Lower lobe of right lung (tissue), 2 donors: ENCODE results near the gene ICOSLG. TPM values are rescaled to one million over a fixed set of nuclear protein-coding genes. Genes with fewer than 3 reads are reported as not detected.
"Not testable (repeated sequence)": the region's sequence is repeated elsewhere in the genome, so short reads cannot be mapped to it uniquely, and the experiment has no call there.

Experiments used
- ATAC-seq, 2 donors: fragments of 200-7000 bp; cut with Tn5 transposase; one replicate each; pipeline ENCODE4 v1.9.1; 2020 to 2022; ENCODE audit warnings: mild to moderate bottlenecking in 2 of 2, moderate library complexity in 2 of 2
- DNase-seq: peaks from one replicate; pipeline ENCODE4 v3.0.0-alpha.2; 2020
- H3K27ac ChIP-seq: fragments of 200-600 bp; one replicate; pipeline ENCODE4 v1.8.0; 2022
- H3K27me3 ChIP-seq: fragments of 200-600 bp; one replicate; pipeline ENCODE4 v1.8.0; 2022; ENCODE audit warnings: low read depth
- H3K36me3 ChIP-seq: fragments of 200-600 bp; one replicate; pipeline ENCODE4 v1.8.0; 2022; ENCODE audit warnings: mild to moderate bottlenecking
- H3K4me1 ChIP-seq: fragments of 200-600 bp; one replicate; pipeline ENCODE4 v1.8.0; 2022
- H3K4me3 ChIP-seq: fragments of 200-600 bp; one replicate; pipeline ENCODE4 v1.8.0; 2022; ENCODE audit warnings: mild to moderate bottlenecking
- H3K9me3 ChIP-seq: fragments of 200-600 bp; one replicate; pipeline ENCODE4 v1.8.0; 2022
- CTCF ChIP-seq: fragments of 200-600 bp; IDR thresholded peaks from one replicate; pipeline ENCODE4 v1.8.0; 2022; ENCODE audit warnings: antibody characterized with exemption, mild to moderate bottlenecking
- intact Hi-C: fragments of 100-400 bp; cut with DNase I; formaldehyde crosslinking; loops from one replicate; pipeline ENCODE4 v1.11.0; 2022
- total RNA-seq: library from RNA; stranded (reverse); fragmentation: NEBNext Ultra II Directional; extraction: Animal tissue kit (Norgen Biotek cat#: 25700); gene quantifications from one replicate; pipeline ENCODE4 v1.2.1, GENCODE V29; 2021
- donor health status: DM: no; HTN: yes; CAD: no; lungs with severe emphysema.

The ICOSLG gene
- total RNA-seq, 1 donor from 2014 or later: 11.6 TPM

- no peaks in the 10 kb centered on the region for H3K36me3 ChIP-seq
- H3K27ac ChIP-seq: no peak overlapping the region
- DNase-seq (no peak), ATAC-seq (no peak)
- no peaks in the 10 kb centered on the region for H3K9me3 ChIP-seq
- intact Hi-C loops: no loop called here
- no peak for TF ChIP-seq CTCF
- no peaks in the 10 kb centered on the region for H3K27me3 ChIP-seq
- no peaks in the 10 kb centered on the region for H3K4me1 ChIP-seq
- H3K4me3 ChIP-seq: no peak overlapping the region
These were observed 41.3 kb downstream of the ICOSLG start for GRCh38 chr21:44199448-44199847.

DNA sequence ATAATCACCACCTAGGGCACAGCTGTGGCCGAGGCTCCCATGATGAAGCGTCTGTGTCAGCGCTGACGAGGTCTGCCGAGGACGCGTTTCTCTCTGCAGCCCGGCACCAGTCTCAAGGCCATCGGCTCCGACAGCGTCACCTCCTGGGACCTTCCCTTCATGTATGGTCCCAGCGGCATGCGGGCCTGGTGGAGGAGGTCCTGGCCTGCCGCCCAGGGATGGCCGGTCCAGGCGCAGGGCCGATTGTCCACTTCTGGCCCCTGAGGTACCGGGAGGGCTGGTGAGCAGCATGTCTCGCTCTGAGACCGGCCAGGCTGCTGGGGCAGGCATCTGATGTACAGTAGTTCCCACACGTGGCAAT lies 43.6 kb downstream of the ICOSLG start:
- H3K4me3 ChIP-seq, H3K27ac ChIP-seq, DNase-seq, ATAC-seq, H3K4me1 ChIP-seq, intact Hi-C loops, H3K9me3 ChIP-seq, H3K36me3 ChIP-seq, H3K27me3 ChIP-seq: not testable (repeated sequence)

DNA sequence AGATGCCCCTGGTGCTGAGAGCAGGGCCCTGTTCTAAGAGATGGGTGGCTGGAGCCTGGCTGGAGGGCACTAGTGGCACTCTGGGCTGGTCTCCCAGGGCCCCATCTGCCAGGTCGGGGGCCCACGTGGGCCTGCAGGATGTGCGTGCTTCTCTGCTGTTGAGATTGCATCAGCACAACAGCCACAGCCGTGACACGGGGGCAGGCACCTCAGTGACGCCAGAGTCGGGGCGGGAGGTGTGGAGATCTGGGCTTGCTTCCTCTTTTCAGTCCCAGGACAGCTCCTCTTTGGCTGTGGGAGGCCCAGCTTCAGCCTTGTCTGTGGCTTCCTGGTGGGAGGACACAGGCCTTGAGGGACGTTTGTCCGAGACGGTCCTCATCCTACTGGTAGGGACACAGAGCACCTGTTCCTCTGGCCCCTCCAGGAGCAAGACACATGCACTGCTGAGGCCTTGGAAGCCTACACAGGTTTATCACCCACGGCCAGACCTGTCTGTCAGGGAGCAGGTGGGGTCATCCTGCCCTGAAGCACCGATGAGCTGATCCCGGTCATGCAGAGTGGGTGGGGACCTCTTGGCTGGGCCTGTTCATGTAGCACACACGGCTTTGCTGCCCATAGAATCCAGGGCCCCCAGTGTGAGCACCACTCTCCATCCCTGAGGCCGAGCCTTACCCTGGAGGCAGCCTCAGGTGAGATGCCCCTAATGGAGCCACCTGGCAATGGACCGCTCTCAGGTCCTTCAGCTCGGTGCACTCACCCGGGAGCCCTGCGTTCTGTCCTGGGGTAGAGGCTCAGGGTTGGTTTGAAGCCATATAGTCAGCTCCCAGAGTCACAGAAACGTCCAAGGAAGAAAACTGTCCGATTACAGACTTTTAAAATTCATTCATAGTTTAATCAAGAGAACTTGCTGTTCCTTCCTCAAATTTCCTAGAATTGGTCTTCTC lies 44.3 kb downstream of the ICOSLG start:
- intact Hi-C loops, DNase-seq, H3K36me3 ChIP-seq, H3K27ac ChIP-seq, H3K9me3 ChIP-seq, H3K27me3 ChIP-seq, H3K4me1 ChIP-seq, H3K4me3 ChIP-seq: not testable (repeated sequence)
- peak in 1 of 2 donors; percentile 60 for ATAC-seq

- H3K9me3 ChIP-seq, H3K27ac ChIP-seq, H3K4me1 ChIP-seq, intact Hi-C loops, H3K4me3 ChIP-seq, DNase-seq, ATAC-seq, H3K27me3 ChIP-seq, H3K36me3 ChIP-seq: not testable (repeated sequence)
These were observed 45.9 kb downstream of the ICOSLG start for GRCh38 chr21:44194888-44195287.

DNA sequence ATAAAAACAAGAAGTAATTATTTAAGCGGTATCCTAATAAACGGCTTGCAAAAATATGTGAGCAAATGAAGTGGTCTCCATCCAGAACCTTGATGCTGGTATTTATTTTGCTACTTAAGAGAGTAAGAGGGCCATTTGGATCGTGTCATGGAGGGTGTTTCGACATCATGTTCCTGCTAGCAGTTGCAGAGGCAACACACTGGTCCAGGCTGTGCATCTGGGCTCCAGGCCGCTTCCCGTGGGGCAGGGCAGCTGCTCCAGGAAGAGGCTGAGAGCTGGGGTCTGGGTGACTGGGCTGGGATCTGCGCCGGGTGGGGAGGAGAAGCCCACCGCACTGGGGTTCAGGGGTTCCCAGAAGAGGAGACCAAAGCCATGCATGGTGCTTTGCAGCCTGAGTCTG lies 46.3 kb downstream of the ICOSLG start:
- H3K4me1 ChIP-seq, H3K4me3 ChIP-seq, ATAC-seq, H3K27me3 ChIP-seq, H3K9me3 ChIP-seq, H3K27ac ChIP-seq, H3K36me3 ChIP-seq, DNase-seq, intact Hi-C loops: not testable (repeated sequence)

GRCh38 chr21:44193108-44193507 lies 47.6 kb downstream of the ICOSLG start:
- intact Hi-C loops: not testable (repeated sequence)

DNA sequence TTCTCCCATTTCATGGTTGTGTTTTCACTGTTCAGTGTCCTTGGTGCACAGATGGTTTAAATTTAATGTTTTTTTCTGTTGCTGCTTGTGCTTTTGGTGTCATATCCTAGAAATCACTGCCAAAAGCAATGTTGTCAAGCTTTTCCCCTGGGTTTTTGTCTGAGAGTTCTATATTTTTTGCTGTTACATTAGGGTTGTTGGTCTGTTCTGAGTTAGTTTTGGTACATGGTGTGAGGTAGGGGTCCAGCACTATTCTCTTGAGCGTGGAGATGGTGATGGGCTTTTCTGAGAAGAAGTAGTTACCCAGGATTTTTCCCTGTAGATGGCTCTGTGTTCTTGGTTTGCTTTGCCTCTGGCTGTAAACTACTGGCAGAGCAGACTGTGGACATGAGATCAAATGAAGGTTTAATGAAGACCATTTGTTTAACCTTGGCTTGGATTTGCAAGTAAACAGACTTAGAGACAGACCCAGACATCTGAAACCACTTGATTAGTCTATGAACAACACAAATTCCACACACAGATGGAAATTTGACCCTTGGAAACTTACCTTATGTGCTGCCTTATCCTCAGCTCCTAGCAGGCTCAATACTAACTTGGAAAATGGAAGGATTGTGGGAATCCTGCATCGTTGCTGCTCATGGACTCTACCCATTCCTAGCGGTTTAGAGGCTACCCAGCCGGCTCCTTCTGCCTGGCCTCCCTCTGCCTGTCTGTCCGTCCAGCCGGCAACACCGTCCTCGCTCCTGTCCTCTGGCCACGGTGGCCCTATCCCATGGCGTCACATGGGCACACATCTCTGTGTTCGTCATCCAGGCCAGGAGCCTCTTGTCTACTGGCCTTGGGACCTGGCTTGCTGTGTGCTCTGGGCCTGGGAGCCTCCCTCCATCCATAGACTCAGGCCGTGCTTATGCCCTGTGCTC lies 50.1 kb downstream of the ICOSLG start:
- DNase-seq, H3K27ac ChIP-seq, H3K4me1 ChIP-seq, intact Hi-C loops, H3K36me3 ChIP-seq, H3K27me3 ChIP-seq, ATAC-seq, H3K9me3 ChIP-seq, H3K4me3 ChIP-seq: not testable (repeated sequence)

More at GRCh38 chr21:44193108-44193507, 47.6 kb downstream of the ICOSLG start:
- H3K27ac ChIP-seq, H3K4me3 ChIP-seq, H3K9me3 ChIP-seq, H3K36me3 ChIP-seq, H3K4me1 ChIP-seq, H3K27me3 ChIP-seq, DNase-seq: not testable (repeated sequence)
- ATAC-seq: peak in 1 of 2 donors; percentile 56

DNA sequence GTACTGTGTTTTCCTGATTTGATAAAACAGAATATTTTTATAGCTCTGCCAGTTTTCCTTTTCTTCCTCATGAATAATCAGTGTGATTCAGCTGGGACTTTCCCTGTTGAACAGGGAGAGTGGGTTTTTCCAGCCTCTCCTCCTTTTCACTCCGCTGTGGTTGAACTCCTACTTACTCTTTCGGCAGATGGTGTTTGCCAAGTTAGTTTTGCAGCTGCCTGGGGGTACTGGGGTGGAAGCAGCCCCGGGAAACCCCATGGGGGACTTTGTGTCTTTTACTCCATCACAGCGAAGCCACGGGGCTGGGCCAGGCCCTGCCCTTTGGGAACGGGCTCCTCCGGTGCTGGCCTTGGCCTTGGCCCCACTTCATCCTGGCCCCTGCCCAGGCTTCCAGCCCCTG lies 55.9 kb downstream of the ICOSLG start:
- H3K27ac ChIP-seq, H3K4me1 ChIP-seq, intact Hi-C loops, H3K9me3 ChIP-seq, DNase-seq, H3K36me3 ChIP-seq, H3K27me3 ChIP-seq, H3K4me3 ChIP-seq: not testable (repeated sequence)
- ATAC-seq: peak in 1 of 2 donors; percentile 11

GRCh38 chr21:44182202-44182601 lies 58.5 kb downstream of the ICOSLG start:
- DNase-seq, ATAC-seq, H3K4me3 ChIP-seq, H3K27ac ChIP-seq, H3K4me1 ChIP-seq, H3K9me3 ChIP-seq, intact Hi-C loops, H3K36me3 ChIP-seq, H3K27me3 ChIP-seq: not testable (repeated sequence)

DNA sequence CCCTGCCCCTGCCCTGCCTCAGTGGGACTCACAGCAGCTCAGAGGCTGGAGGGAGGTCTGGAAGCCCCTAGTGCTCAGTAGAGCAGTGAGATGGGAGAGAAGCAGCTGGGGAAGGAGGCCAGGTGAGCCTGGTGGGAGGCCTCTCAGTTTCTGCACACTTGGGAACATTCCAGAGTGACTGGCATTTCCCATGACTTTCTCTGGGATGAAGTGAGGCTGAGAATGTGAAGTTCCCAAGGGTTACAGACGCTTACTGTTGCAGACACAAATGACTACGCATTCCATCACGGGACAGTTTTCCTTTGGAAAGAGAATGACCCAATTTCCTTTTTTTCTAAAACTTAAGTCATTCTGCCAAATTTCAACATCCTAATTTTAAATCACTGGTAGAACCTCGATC lies 59.2 kb downstream of the ICOSLG start:
- H3K9me3 ChIP-seq, DNase-seq, H3K4me1 ChIP-seq, H3K27me3 ChIP-seq, H3K4me3 ChIP-seq, H3K27ac ChIP-seq, intact Hi-C loops, H3K36me3 ChIP-seq: not testable (repeated sequence)
- peak; percentile 51 to 65 for ATAC-seq

DNA sequence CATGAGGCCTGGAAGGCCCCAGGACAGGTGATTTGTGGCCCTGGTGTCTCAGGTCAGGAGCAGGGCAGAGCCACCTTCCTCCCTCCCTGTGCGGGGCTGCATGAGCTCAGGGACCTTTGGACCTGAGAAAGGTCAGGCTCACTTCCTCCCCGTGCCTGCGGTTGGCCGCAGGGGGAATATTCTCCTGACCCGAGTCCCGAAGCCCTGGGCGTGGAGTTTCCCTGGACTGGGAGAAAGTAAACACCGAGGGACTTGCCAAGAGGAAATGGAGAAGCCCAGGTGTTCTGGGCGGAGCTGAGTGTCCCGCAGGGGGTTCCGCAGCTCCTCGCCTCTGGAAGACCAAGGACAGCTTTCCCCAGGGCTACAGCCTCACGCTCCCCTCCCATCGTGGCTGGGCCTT lies 64.6 kb downstream of the ICOSLG start:
- ATAC-seq, DNase-seq: not testable (repeated sequence)

GRCh38 chr21:44175189-44175588 lies 65.6 kb downstream of the ICOSLG start:
- H3K9me3 ChIP-seq, H3K4me3 ChIP-seq, H3K4me1 ChIP-seq, intact Hi-C loops, H3K36me3 ChIP-seq, H3K27me3 ChIP-seq, H3K27ac ChIP-seq: not testable (repeated sequence)
- peak; percentile 55 for DNase-seq
- peak; percentile 60 to 81 for ATAC-seq

More for the DNA sequence above, 64.6 kb downstream of the ICOSLG start:
- intact Hi-C loops, H3K4me3 ChIP-seq, H3K9me3 ChIP-seq, H3K27me3 ChIP-seq, H3K27ac ChIP-seq, H3K36me3 ChIP-seq, H3K4me1 ChIP-seq: not testable (repeated sequence)
